ENCODE measurements around the gene ETV6.
"Not testable (repeated sequence)": the region's sequence is repeated elsewhere in the genome, so short reads cannot be mapped to it uniquely, and the experiment has no call there.

Gene ETV6

GRCh38 chr12:11897923-11898322 is 248.4 kb downstream of the ETV6 start:
- DNase-seq, result no peak

GRCh38 chr12:11901701-11902524 is 252.4 kb downstream of the ETV6 start:
- DNase-seq, result no peak

DNA sequence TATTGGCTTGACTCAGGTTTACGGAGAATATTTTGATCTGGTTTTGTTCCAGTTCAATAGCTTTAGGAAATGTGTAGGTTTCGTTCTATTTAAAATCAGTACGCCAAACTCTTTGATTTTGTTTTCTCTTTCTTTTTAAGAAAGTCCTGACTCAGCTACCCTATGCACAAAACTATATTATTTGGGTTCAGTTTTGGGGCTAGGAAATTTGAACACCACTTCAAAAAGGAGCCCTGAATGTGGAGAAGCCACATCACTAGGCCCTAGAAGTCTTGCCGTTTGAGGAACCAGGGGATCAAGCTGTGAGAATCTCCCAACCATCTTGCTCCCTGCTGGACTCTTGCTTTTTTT is 253.0 kb downstream of the ETV6 start:
- no peak for DNase-seq

DNA sequence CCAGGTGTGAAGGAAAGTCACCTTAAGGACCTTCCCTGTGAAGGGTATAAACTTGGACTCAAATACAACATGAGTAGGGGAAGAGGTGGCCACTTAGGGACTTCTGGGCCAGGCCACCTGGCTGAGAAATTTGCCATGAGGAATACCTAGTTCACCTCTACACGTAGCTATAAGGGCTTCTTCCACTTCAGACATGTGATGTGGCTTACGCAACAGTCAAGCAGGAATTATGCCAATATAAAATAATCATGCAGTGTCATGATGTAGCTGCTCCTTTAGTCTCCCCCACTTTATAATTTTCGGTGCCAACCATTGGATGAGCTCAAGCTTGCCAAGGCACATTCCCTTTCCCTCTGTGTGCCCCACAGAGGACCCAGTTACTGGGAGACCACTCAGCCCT is 254.7 kb downstream of the ETV6 start:
- DNase-seq, result no peak

GRCh38 chr12:11905534-11905933 is 256.1 kb downstream of the ETV6 start:
- no peak for DNase-seq

GRCh38 chr12:11906286-11906935 is 256.9 kb downstream of the ETV6 start:
- no peak for DNase-seq

DNA sequence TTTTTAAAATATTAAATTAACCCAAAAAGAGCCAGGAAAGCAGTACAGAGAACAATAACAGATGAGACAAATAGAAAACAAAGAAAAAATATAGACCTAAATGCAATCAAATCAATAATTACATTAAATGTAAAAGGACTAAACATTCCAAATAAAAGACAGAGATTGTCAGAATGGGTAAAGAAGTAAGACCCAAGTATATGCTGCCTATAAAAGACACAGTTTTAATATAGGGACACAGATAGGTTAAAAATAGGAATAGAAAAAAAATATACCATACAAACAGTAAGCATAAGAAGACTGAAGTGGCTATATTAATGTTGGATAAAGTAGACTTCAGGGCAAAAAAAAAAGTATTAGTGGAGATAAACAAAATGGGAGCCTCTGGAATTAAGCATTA is 258.2 kb downstream of the ETV6 start:
- no peak for DNase-seq

GRCh38 chr12:11909406-11909805 is 259.9 kb downstream of the ETV6 start:
- DNase-seq, result not testable (repeated sequence)

- DNase-seq, result no peak
Observed at GRCh38 chr12:11916113-11916512, 266.6 kb downstream of the ETV6 start.

DNA sequence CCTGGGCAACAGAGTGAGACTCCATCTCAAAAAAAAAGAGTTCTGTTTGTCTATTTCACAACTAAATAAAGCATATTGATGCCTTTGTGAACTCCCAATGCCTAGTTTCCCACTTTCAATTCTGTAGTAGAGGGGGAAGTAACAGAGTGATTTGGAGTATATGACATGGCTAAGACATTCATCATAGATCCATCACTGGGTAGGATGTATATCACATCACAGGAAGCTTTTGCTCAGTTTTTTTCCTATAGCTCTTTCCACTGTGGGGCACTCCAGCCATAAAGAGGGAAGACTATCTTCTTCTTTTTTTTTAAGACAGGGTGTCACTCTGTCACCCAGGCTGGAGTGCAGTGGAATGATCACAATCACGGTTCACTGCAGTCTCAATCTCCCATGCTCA is 267.3 kb downstream of the ETV6 start:
- no peak for DNase-seq

DNA sequence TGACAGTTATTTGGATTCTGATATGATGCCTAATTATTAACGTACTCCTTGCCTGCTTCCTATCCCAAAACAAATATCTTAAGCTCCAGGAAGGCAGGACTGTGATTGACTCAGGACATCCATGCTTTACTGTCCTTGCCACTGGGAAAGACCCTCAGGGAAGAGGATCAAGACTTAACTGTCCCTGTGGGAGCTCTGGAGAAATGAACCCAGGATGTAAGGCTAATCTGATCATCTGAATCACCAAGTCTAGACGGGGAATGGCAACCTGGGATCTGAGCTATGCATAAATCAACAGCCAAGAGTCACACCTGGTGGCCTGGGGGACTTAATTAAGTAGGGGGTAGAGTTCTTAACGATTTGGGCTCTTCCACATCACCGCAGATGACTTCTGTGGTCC is 268.0 kb downstream of the ETV6 start:
- DNase-seq, result no peak

GRCh38 chr12:11920231-11920630 is 270.8 kb downstream of the ETV6 start:
- DNase-seq, result no peak

- no peak for DNase-seq
Observed at GRCh38 chr12:11922361-11922760, 272.9 kb downstream of the ETV6 start.

DNA sequence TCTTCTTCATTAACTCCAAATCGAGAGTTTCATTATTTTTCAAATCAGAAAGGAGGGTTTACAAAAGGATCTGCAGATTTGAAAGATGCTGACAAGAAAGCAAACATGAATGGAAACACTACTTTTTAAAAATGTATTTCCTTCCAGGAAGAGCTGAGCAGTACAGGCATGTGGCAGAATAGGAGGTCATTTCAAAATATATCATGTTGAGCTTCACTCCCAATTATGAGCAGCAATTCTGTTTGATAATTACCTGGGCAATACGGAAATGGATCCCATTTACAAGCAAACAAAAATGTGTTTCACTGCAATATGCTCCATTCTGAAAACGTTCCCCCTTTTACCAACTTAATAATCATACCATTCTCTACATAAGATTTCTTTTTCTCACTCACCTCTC is 273.6 kb downstream of the ETV6 start:
- no peak for DNase-seq

- DNase-seq, result no peak
Observed at GRCh38 chr12:11927286-11927935, 277.9 kb downstream of the ETV6 start.

DNA sequence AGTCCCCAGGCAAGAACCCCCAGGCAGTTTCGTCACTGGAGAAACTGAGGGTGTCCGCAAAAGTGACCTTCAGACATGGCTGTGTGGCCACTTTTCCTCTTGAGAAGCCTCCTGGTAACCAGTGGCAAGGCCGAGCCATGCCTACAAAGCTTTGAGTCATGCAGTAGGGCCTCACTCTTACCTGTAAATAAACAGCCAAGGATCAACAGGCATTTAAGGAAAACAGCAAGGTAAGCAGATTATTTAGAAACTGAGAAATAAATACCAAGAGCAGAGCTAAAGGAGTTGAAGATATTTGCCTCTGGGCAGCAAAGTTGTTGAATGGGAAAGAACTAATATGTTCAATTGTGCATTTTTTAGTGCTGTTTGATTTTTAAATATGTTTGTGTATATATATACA is 280.2 kb downstream of the ETV6 start:
- DNase-seq, result no peak

GRCh38 chr12:11939223-11939622 is 289.7 kb downstream of the ETV6 start:
- no peak for DNase-seq

DNA sequence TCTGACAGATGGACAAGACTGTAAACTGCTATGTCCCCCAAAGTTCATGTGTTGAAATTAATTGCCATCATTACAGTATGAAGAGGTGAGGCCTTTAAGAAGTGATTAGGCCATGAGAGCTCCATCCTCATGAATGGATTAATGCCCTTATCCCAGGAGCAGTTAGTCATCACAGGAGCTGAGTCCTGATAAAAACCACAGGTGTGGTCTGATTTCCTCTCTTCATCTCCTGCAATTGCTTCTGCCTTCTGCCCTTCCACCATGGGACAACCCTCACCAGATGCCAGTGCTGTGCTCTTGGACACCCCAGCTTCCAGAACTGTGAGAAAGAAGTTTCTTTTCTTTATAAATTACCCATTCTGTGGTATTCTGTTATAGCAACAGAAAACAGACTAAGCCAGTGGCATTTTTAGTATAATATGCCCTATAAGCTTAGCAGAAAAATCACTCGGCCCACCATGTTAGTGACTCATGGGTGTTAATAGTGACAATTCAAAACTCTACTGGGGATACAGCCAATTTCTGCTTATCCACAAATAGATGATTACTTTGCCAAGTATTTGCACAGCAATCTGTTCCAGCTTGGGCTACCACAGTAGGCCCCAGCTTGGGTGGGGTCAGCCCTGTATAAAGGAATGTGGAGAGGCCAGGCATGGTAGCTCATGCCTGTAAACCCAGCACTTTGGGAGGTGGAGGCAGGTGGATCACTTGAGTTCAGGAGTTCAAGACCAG is 292.3 kb downstream of the ETV6 start:
- DNase-seq, result no peak

- DNase-seq, result no peak
Observed at GRCh38 chr12:11943919-11944700, 294.6 kb downstream of the ETV6 start.
